Activated CD4-positive, alpha-beta T cell treated with anti-CD3 and anti-CD28 coated beads for 4 hours (primary cell): ENCODE measurements around the gene PPFIA4.

ENCODE experiments used
- DNase-seq, 2 donors: peaks; one replicate each; pipeline ENCODE4 v3.0.0-alpha.2; 2020

PPFIA4 gene

DNA sequence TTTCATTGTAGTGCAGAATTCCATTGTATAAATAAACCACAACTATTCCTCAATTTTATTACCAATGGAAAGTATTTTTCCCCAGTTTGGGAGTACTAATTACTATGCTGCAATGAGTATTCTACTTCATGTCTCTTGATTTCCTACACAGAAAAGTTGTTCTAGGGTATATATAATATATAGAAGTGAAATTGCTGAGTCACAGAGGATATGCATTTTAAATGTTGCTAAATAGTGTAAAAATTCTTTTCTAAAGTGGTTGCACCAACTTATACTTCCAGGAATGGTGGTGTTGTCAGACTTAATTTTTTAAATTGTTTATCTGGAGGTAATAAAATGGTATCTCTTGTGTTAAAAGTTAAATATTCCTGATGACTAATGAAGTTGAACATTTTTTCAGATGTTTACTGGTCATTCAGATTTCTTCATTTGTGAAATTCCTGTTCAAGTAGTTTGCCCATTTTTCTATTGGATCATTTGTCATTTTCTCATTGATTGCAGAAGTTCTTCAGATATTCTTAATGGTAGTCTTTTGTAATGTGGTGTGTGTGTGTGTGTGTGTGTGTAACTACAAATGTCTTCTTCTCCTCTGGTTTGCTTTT, 78.6 kb downstream of the PPFIA4 start:
- DNase-seq = no peak

GRCh38 chr1:203112475-203112874, 86.2 kb downstream of the PPFIA4 start:
- DNase-seq = no peak

- no peak for DNase-seq
These were observed 87.0 kb downstream of the PPFIA4 start for GRCh38 chr1:203113308-203113707.

DNA sequence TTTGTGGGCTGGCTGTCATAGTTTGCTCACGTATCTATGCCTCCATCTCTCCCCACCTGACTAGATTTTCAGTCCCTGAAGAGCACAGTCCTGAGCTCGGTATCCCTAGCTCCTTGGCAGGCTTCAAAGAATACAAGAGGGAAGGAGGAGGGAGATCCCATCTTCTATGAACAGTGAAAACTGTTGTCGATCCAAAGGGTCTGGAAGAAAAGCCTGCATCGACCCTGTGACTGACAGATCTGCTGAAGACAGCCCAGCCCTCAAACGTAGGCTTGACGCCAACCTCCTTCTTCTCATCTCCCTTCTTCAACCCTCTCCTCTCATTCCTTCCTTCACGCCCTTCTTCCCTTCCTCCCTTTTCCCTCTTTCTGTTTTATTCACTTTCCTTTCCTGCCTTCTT, 87.9 kb downstream of the PPFIA4 start:
- DNase-seq = no peak

GRCh38 chr1:203116091-203116820, 90.0 kb downstream of the PPFIA4 start:
- no peak for DNase-seq

- DNase-seq = no peak
These were observed 91.6 kb downstream of the PPFIA4 start for GRCh38 chr1:203117611-203118575.

DNA sequence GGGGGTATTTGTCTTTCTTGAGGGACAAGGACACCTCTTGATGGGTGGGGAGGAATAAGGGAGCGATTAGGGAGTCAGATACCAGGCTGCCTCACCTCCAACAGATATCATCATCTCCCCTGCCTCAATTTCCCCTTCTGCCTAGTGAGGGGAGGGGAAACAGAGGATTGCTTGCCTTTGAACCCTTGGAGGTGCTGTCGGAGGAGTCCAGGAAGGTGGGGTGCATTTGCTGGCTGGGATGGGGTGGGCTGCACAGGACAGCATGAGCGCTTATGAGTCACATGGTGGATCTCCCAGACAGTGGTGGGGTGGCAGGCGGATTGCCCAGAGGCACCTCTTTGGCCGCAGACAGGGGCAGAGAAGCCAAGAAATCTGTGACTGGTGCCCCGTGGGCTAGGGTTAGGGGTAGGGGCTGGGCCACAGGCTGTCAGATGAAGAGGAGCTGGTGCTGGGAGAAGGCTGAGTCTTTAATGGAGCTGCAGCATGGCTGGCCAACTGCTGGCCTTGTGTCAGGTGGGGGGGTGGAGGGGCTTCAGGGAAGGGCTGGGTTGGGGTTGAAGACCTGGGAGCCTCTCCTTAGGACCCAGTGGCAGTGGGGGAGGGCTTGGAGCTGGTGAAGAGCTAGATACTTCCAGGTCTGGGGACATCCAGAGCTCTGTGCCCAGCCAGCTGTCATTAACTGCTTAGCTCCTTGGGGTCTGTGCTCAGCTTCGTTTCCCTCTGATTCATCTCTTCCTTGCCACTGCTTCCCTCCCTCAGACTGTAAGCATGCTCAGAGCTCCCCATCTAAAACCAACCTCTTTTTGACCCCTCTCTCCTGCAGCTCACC, 94.2 kb downstream of the PPFIA4 start:
- DNase-seq = no peak

- DNase-seq = no peak
These were observed 95.1 kb downstream of the PPFIA4 start for GRCh38 chr1:203121186-203122015.

DNA sequence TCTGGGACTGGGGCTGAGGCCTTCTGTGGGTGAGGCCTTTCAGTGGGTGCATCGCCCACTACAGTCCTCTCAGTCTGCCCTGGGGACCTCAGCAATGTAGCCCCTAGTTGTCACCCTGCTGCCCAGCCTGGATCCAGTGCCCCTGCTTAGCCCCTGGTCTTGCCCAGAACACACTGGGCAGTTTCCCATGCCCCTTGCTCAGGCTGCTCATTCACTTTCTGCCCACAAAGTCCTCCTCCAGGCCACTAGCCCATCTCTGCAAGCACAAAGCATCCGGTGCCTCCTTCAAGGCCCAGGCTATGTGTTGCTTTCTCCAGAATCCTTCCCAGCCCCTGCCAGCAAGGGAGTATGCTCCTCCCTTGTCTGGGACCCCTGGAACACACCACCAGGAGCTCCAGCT, 95.9 kb downstream of the PPFIA4 start:
- no peak for DNase-seq

DNA sequence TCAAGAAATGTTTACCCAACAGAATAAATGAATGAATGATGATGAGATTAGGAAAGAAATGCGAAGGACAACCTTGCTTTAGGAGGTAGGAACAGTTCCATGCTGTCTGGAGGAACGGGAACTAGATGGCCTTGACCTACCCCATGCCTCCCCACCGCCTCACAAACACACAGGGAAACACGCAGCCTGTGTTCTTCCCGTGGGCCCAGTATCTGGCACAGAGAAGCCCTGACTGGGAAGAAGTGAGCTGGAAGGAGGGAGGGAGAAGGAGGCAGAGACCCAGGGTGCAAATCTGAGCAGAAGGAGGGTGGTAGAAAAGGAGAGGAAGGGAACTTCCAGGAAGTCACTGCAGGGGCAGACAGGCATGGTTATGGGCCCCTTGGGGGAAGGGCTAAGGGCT, 97.7 kb downstream of the PPFIA4 start:
- no peak for DNase-seq

DNA sequence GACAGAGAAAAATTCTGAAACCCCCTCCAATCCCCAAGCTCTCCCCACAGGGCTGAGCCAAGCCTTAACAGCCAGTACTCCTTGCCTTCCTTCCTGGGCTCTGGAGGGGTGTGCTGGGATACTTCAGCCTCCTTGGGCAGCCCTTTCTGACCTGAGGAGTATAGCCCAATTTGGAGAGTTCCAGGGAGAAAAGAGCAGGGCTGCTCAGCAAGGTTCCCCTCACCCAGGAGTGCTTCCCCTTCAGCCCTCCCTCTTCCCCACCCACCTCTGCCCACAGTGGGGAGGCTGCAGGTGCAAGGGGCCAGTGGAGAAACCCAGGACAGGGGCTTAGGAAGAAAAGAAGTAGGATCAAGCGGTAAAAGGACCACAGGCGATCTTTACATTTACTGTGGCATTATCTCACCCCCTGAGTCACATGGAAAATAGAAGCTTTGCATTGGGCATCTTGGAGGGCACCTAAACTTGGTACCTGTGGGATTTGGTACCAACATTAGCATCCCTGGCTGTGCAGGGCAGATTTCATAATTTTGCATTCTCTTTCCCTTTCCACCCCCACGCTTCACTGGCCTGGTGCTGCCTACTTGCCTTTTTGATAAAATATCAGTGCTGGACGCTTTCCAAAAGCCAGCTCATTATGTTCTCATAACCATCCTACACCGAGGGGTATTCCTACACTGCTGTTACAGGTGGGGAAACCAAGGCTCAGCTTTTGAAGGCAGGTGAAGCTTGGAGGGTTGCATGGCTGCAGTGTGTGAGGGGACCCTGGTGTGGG, 98.4 kb downstream of the PPFIA4 start:
- no peak for DNase-seq

DNA sequence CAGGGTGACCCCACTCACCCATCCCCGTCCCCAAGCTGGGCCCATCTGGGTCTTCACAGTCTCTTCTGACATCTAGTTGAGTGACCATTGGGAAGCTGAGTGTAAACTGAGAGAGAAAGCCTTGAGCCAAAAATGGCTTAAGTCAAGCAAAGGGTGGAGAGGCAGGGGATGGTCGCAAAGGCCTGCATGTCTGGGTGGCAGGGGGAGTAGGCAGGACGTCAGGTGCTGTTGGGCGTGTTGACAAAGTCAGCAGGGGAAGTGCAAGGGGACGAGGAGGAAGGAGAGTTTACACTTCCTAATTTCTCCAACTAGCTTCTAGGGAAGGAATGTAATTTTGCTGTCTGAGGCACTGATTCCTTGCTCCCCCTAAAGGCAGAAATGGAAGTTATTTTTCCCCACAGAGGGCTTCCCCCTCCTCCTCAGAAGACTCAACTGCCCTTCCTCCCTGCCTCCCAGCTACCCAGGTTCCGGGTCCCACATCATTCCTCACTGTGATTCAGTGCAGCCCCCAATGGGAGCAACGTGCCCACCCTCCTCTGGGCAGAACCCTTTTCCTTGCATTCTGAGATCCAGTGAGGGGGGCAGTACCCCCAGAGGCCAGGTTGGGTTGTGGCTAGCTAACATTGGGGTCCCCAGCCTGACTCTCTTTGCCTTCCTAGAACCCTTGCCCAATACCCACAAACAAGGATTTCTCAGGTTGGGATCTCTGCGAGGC, 100.0 kb downstream of the PPFIA4 start:
- no peak for DNase-seq

DNA sequence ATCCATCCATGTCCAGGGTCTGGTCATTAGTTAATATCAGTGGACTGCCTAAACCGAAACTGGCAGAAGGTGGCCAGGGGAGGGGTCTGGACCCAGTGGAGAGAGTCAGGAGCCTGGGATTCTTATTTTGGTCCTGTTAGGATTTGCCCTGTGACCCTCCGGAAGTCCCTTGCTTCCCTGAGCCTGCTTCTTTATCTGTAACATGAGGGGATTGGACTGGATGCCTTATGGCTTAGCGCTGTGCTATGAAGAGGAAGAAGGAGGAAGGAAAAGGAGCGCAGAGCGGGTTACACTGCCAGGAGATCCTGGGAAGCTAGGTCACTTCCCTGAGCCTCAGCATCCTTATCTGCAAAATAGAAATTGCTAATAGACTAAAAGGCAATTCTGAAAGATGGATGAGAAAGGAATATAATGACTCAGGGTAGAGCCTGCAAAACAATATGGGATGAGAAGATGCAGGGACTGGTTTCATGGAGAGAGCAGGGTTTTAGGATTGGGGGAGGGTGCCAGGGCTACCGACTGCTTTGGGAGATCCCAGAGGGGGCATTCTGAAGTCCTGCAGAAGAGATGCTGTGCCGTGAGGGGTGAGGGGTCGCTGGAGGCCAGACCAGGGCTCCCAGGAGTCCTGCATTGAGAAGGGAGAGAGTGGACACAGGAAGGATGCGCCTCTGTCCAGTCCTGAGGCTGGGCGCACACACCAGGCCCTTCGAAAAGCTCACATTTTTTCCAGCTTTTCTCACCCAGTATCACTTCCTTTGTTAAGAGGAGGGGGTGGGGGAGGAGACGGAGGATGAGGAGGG, 100.8 kb downstream of the PPFIA4 start:
- no peak for DNase-seq

DNA sequence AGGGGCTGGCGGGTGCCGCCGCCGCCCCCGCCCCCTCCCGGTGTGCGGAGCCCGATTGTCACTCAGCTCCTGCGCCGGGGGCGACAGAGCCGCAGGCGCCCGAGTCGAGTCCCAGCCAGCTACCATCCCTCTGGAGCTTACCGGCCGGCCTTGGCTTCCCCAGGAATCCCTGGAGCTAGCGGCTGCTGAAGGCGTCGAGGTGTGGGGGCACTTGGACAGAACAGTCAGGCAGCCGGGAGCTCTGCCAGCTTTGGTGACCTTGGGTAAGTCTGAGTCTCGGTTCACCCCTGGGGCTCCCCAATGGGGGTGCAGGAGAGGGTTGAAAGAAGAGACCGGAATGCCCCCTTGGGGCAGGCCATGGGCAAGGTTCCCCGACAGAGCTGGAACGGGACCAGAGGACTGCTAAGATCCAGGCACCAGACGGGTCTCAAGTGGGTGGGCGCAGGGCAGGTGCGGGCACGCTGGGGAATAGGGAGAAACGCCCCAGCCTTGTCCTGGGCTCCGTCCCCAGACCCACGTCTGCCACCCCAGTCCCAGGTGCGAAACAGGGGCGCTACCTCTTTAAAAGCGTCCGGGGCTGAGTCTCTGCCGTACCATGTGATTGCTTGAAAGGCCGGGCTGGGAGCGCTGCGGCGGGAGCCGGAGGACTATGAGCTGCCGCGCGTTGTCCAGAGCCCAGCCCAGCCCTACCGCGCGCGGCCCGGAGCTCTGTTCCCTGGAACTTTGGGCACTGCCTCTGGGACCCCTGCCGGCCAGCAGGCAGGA, 101.6 kb downstream of the PPFIA4 start, which contains the start of gene ADORA1:
Gene ADORA1 (plus strand): TSS at position 61 of the 765 bp plus-strand sequence. CDS start 1,116 bp downstream, outside the sequence.
- no peak for DNase-seq

DNA sequence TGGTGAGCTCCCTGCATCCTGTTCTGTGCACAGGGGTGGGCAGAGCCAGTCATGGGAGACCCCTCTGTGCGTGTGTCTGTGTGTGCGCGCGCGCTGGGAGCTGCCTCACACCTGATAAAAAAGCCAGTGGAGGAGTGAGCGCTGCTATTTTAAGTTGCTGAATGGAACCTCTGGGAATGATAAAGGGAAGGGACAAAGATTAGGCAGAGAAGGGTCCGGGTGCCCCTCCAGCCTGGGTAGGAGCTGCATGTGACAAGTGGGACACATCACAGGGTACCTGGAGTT, 102.1 kb downstream of the PPFIA4 start:
- DNase-seq = no peak
